Spinal cord (tissue), 10 donors: Measurements from ENCODE around the gene APOL1. TPM values are rescaled to one million over a fixed set of nuclear protein-coding genes. Genes with fewer than 3 reads are reported as not detected.

Experiments used
- DNase-seq, 6 donors: peaks; one replicate each; pipeline versions ENCODE4 v3.0.0 to v3.0.0-alpha.2; 2013 to 2015; ENCODE audit warnings: low spot score in 6 of 6, low read depth in 4 of 6
- H3K27ac ChIP-seq: one replicate; pipeline ENCODE4 v1.5.1; 2013; ENCODE audit warnings: low read depth, low read length, control low read depth
- H3K27me3 ChIP-seq: one replicate; pipeline ENCODE4 v1.6.1; 2013; ENCODE audit warnings: low read length; ENCODE audit not compliant: control insufficient read depth, insufficient read depth
- H3K36me3 ChIP-seq: one replicate; pipeline ENCODE4 v1.6.1; 2013; ENCODE audit warnings: low read length; ENCODE audit not compliant: control insufficient read depth, insufficient read depth
- H3K4me1 ChIP-seq: one replicate; pipeline ENCODE4 v1.6.1; 2013; ENCODE audit warnings: low read length; ENCODE audit not compliant: control insufficient read depth, insufficient read depth
- H3K4me3 ChIP-seq: one replicate; pipeline ENCODE4 v1.5.1; 2013; ENCODE audit warnings: low read depth, low read length, control low read depth
- H3K9me3 ChIP-seq: one replicate; pipeline ENCODE4 v1.6.1; 2013; ENCODE audit warnings: low read length; ENCODE audit not compliant: control insufficient read depth, insufficient read depth
- WGBS: methylation state at CpG from one replicate; pipeline ENCODE4 v1.1.5; 2013; ENCODE audit warnings: missing lambda C conversion rate; ENCODE audit not compliant: insufficient coverage; 5-methylcytosine and 5-hydroxymethylcytosine counted together
- polyA plus RNA-seq, 2 donors: library from polyadenylated mRNA; unstranded; fragments of 120-200 nt; gene quantifications; one replicate each; pipeline ENCODE4 v1.2.1, GENCODE V29; 2013; ENCODE audit not compliant: insufficient read length in 2 of 2
- total RNA-seq, 2 donors: library from RNA; depleted of rRNA in 1 of 2; stranded (reverse); fragments of 120-200 nt in 1 of 2; fragments of >200 nt in 1 of 2; gene quantifications; one replicate each; pipeline versions ENCODE4 v1.2.3 to v1.2.4, GENCODE V29; 2013 to 2014
- donor health status: healthy.

APOL1 gene
- total and polyA plus RNA-seq, 4 donors, result 1.7 to 5.7 (median 4.6) TPM

DNA sequence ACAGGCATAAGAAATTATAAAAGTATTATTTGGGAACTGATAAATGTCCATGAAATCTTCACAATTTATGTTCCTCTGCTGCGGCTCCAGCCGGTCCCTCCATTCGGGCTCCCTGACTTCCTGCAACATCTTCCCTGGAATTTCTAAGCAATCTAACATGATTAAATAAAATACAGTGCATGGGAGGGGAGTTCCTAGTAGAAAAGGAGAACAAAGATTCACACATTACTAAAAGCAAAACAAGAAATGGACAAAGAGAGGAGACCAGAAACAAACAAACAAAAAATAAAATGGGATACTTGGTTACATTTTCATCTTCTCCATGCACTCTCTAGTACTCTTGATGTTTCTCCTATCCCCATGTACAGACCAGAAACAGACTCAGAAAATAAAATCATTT, 42.7 kb upstream of the APOL1 start:
- H3K36me3 ChIP-seq, result no peaks in the 10 kb centered on the region
- H3K9me3 ChIP-seq, result no peaks in the 10 kb centered on the region
- no peak overlapping the region for H3K27ac ChIP-seq
- no peaks in the 10 kb centered on the region for H3K27me3 ChIP-seq
- no CpG with 5 or more reads among the region's 3 CpGs for WGBS
- H3K4me3 ChIP-seq, result no peak overlapping the region
- no peak for DNase-seq
- H3K4me1 ChIP-seq, result peaks cover 7% of the 10 kb centered on the region

DNA sequence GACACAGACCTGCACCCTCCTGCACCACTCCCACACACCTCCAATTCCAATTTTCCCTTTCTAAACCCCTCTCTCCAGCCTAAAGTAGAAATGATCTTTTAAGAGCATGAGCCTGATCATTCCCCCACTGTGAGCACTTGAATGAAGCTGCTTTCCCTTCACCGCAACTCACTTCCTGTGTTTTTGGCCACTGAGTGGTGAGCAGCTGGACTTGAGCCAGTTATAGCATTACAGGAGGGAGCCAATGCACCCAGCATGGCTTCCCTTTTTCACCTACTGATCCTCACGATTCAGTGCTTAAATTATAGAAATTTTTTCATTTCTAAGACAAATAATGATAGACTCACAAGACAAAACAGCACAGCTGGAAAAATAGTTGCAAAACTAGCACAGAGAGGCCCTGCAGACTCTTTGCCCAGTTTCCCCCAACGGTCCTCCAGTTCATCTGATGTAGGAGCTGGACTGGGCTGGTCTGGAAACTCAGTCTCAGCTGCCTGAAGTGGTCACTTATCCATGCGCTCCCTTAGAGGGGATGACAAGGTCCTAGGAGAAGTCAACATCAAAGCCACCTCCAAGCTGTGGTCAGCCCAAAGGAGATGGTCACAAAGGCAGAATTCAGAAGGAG, 41.6 kb upstream of the APOL1 start:
- no peak for DNase-seq
- H3K4me3 ChIP-seq, result no peak overlapping the region
- H3K4me1 ChIP-seq, result peaks cover 7% of the 10 kb centered on the region
- H3K27me3 ChIP-seq, result no peaks in the 10 kb centered on the region
- no peaks in the 10 kb centered on the region for H3K36me3 ChIP-seq
- 78% methylated on average over 2 of the region's 4 CpGs for whole genome bisulfite sequencing
- H3K9me3 ChIP-seq, result no peaks in the 10 kb centered on the region
- no peak overlapping the region for H3K27ac ChIP-seq

DNA sequence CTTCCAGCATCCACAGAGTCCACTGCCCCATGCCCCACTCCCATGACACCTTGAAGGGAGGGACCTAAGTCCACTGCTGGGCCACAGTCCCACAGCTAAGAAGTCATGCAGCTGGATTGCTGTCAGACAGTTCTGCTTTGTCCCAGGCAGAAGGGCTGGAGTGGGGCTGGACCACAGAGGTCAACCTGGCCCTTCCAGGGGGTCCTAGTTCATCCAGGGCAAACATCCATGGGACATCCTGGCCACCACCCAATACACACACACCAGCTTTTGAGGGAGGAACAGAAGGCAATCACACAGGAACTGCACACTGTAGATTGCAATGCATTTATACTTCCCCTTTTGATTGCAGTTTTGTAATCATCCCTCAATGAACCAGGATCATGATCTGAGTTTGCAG, 40.0 kb upstream of the APOL1 start:
- H3K27me3 ChIP-seq, result no peaks in the 10 kb centered on the region
- H3K9me3 ChIP-seq, result no peaks in the 10 kb centered on the region
- DNase-seq, result peak in 1 of 6 donors; percentile 43
- H3K36me3 ChIP-seq, result no peaks in the 10 kb centered on the region
- peaks cover 7% of the 10 kb centered on the region for H3K4me1 ChIP-seq
- no peak overlapping the region for H3K4me3 ChIP-seq
- H3K27ac ChIP-seq, result no peak overlapping the region

DNA sequence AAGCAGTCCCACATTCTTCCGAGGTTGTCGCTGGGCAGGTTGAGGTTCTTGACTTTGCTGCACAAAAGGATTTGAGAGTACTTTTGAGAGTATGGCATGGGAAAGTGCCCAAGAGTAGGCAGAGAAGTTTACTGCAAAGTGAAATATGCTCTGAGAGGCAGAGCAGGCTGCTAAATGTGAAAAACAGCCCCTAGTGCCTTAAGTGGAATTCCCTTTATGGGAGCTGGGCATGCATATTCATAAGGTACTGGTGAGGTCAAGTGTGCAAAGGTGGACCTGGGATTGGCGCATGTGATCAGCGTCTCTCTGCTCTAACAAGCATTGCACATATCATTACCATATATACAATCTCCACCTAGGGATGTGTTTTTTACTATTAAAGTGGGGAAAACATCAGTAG, 39.3 kb upstream of the APOL1 start:
- peaks cover 7% of the 10 kb centered on the region for H3K4me1 ChIP-seq
- DNase-seq, result peak in 1 of 6 donors; percentile 38
- H3K9me3 ChIP-seq, result no peaks in the 10 kb centered on the region
- WGBS, result 79% methylated on average over 2 of the region's 4 CpGs
- H3K36me3 ChIP-seq, result no peaks in the 10 kb centered on the region
- H3K27me3 ChIP-seq, result no peaks in the 10 kb centered on the region
- H3K4me3 ChIP-seq, result no peak overlapping the region
- no peak overlapping the region for H3K27ac ChIP-seq

DNA sequence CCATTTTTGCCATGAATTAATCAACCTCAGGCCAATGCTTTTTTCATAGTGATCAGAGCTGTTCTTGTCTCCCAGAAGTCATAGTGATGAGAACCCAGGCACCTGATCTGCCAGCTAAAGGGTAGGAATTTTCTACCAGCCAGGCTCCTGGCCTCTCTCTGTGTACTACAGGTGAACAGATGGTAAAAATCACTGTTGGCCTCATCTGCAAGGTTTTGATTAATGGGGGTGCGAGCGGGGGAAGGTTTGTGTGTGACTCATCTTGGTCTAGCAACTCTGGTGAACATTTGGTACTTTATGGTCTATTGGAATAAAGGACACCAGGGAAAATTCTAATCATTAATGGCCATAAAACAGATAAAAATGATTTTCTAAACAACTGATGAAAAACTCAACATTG, 37.0 kb upstream of the APOL1 start:
- Histone ChIP-seq H3K4me3 (no peak overlapping the region), H3K9me3 (no peaks in the 10 kb centered on the region), H3K27me3 (no peaks in the 10 kb centered on the region), H3K27ac (no peak overlapping the region), H3K4me1 (peaks cover 7% of the 10 kb centered on the region), H3K36me3 (no peaks in the 10 kb centered on the region)
- WGBS, result no CpG with 5 or more reads among the region's 2 CpGs
- no peak for DNase-seq

DNA sequence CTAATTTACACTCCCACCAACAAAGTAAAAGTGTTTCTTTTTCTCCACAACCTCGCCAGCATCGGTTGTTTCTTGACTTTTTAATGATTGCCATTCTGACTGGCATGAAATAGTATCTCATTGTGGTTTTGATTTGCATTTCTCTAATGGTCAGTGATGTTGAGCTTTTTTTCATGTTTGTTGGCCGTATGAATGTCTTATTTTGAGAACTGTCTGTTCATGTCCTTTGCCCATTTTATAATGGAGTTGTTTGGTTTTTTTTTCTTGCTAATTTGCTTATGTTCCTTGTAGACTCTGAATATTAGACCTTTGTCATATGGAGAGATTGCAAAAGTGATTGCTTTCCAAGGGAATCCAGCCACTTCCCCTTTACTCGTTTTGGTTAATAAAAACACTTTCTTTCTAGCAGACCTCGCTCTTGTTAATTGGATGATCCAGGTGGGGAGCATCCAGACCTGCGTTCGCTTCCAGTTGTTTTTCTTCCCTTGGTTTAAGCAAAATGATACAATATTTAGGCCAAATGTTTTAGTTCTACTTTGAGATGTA, 34.2 kb upstream of the APOL1 start:
- no peak for DNase-seq
- Histone ChIP-seq H3K36me3 (no peaks in the 10 kb centered on the region), H3K4me1 (no peaks in the 10 kb centered on the region), H3K4me3 (no peak overlapping the region), H3K27me3 (no peaks in the 10 kb centered on the region), H3K27ac (no peak overlapping the region), H3K9me3 (no peaks in the 10 kb centered on the region)
- WGBS, result no CpG with 5 or more reads among the region's 7 CpGs

DNA sequence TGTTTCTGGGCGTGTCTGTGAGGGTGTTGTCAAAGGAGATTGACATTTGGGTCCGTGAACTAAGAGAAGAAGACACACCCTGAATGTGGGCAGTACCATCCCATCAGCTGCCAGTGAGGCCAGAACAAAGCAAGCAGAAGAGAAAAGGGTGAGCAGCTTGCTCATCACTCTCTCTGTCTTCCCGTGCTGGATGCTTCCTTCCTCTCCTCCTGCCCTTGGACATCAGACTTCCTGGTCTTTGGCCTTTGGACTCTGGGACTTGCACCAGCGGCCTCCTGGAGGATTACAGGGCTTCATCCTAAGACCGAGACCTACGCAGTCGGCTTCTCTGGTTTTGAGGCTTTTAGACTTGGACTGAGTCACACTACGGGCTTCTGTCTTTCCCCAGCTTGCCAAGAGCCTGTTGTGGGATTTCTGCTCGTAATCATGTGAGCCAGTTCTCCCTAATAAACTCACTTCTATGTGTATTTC, 32.4 kb upstream of the APOL1 start:
- 63% methylated on average over 5 of the region's 9 CpGs for WGBS
- no peaks in the 10 kb centered on the region for H3K36me3 ChIP-seq
- no peak overlapping the region for H3K4me3 ChIP-seq
- H3K9me3 ChIP-seq, result no peaks in the 10 kb centered on the region
- no peaks in the 10 kb centered on the region for H3K4me1 ChIP-seq
- no peaks in the 10 kb centered on the region for H3K27me3 ChIP-seq
- DNase-seq, result no peak
- no peak overlapping the region for H3K27ac ChIP-seq

DNA sequence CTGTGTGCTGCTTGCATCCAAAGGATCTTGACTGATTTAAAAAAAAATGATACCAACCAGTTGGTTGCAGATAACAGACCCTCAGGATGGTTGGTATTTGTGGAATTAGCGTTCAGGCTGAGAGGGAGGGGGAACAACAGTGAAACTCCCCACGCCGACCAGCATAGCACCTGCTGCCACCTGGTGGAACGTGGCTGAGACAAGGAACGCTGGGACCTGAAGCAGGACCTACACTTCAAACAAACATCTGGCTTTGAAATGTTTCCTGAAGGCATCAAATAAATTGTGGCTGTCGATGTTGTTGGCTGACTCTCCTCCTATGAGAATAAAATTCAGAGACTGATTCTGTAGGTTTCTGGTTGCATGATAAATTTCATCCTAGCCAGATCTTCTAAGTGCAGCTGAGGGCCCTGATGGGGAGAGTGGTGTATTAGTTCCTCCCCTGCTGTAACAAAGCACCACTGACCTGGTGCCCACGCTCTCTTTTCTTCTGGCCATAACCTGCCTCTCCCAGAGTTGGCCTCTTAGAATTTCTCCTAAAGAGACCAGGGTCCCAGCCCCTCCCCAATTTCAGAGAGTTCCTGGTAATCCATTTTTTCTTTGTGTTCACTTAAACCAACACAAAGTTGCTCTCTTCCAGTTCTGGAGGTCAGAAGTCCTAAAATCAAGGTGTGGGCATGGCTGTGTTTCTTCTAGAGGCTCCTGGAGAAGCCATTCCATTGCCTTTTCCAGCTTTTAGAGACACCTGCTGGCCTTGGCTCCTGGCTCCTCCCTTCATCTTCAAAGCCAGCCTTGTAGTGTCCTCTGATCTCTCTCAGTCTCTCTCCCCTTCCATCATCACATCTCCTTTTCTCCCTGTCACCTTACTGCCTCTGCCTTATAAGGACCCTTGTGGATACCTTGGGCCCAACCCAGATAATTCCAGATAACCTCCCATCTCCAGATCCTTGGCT, 30.9 kb upstream of the APOL1 start:
- peak in 2 of 6 donors; percentile 57 to 82 for DNase-seq
- H3K4me1 ChIP-seq, result no peaks in the 10 kb centered on the region
- H3K27me3 ChIP-seq, result no peaks in the 10 kb centered on the region
- 10% methylated on average over 2 of the region's 7 CpGs for WGBS
- H3K9me3 ChIP-seq, result no peaks in the 10 kb centered on the region
- no peak overlapping the region for H3K27ac ChIP-seq
- H3K36me3 ChIP-seq, result no peaks in the 10 kb centered on the region
- no peak overlapping the region for H3K4me3 ChIP-seq

- H3K4me3 ChIP-seq, result no peak overlapping the region
- no peaks in the 10 kb centered on the region for H3K27me3 ChIP-seq
- peaks cover 8% of the 10 kb centered on the region for H3K36me3 ChIP-seq
- no peak for DNase-seq
- no peaks in the 10 kb centered on the region for H3K4me1 ChIP-seq
- WGBS, result 92% methylated on average over 9 of the region's 9 CpGs
- no peak overlapping the region for H3K27ac ChIP-seq
- H3K9me3 ChIP-seq, result no peaks in the 10 kb centered on the region
Observed at GRCh38 chr22:36222887-36223450, 30.0 kb upstream of the APOL1 start.
